ENCODE data around the gene DDRGK1.
"Not testable (repeated sequence)": the region's sequence is repeated elsewhere in the genome, so short reads cannot be mapped to it uniquely, and the experiment has no call there.

Gene DDRGK1

GRCh38 chr20:3223994-3224680 is 19.7 kb upstream of the DDRGK1 start:
- no peaks in the 10 kb centered on the region for H3K27me3 Mint-ChIP-seq (ENCODE audit: low read depth)
- no peaks in the 10 kb centered on the region for H3K9me3 Mint-ChIP-seq
- H3K4me1 Mint-ChIP-seq: peaks cover 20% of the 10 kb centered on the region
- H3K36me3 Mint-ChIP-seq (ENCODE audit: low read depth): peaks cover 17% of the 10 kb centered on the region
- no peak overlapping the region for H3K4me3 Mint-ChIP-seq
- no peak for TF ChIP-seq CTCF (IDR thresholded peaks at IDR 0.05; ENCODE audit: unreplicated experiment in 3 of 3)
- no peak overlapping the region for H3K27ac Mint-ChIP-seq

- TF ChIP-seq CTCF (IDR thresholded peaks at IDR 0.05; ENCODE audit: unreplicated experiment in 3 of 3): no peak
- peaks cover 17% of the 10 kb centered on the region for H3K36me3 Mint-ChIP-seq (ENCODE audit: low read depth)
- no peaks in the 10 kb centered on the region for H3K27me3 Mint-ChIP-seq (ENCODE audit: low read depth)
- H3K4me3 Mint-ChIP-seq: no peak overlapping the region
- peaks cover 20% of the 10 kb centered on the region for H3K4me1 Mint-ChIP-seq
- no peak overlapping the region for H3K27ac Mint-ChIP-seq
- H3K9me3 Mint-ChIP-seq: no peaks in the 10 kb centered on the region
These were observed 19.1 kb upstream of the DDRGK1 start for GRCh38 chr20:3223651-3223993.

- peaks cover 17% of the 10 kb centered on the region for H3K36me3 Mint-ChIP-seq (ENCODE audit: low read depth)
These were observed 18.4 kb upstream of the DDRGK1 start for GRCh38 chr20:3222635-3223600.

GRCh38 chr20:3221398-3222226 is 17.1 kb upstream of the DDRGK1 start:
- H3K4me3 Mint-ChIP-seq: no peak overlapping the region
- peaks cover 19% of the 10 kb centered on the region for H3K4me1 Mint-ChIP-seq
- no peaks in the 10 kb centered on the region for H3K27me3 Mint-ChIP-seq (ENCODE audit: low read depth)
- H3K9me3 Mint-ChIP-seq: no peaks in the 10 kb centered on the region
- peaks cover 17% of the 10 kb centered on the region for H3K36me3 Mint-ChIP-seq (ENCODE audit: low read depth)
- no peak overlapping the region for H3K27ac Mint-ChIP-seq
- TF ChIP-seq CTCF (IDR thresholded peaks at IDR 0.05; ENCODE audit: unreplicated experiment in 3 of 3): no peak

More at GRCh38 chr20:3222635-3223600, 18.4 kb upstream of the DDRGK1 start:
- H3K27ac Mint-ChIP-seq: peak overlapping the region in 1 of 3 experiments; percentile 51
- no peak for TF ChIP-seq CTCF (IDR thresholded peaks at IDR 0.05; ENCODE audit: unreplicated experiment in 3 of 3)
- no peaks in the 10 kb centered on the region for H3K9me3 Mint-ChIP-seq
- no peak overlapping the region for H3K4me3 Mint-ChIP-seq
- no peaks in the 10 kb centered on the region for H3K27me3 Mint-ChIP-seq (ENCODE audit: low read depth)
- H3K4me1 Mint-ChIP-seq: peaks cover 20% of the 10 kb centered on the region

- Mint-ChIP-seq H3K36me3 (ENCODE audit: low read depth) (peaks cover 22% of the 10 kb centered on the region), H3K27me3 (ENCODE audit: low read depth) (no peaks in the 10 kb centered on the region), H3K4me3 (no peak overlapping the region), H3K27ac (no peak overlapping the region), H3K4me1 (peaks cover 9% of the 10 kb centered on the region), H3K9me3 (no peaks in the 10 kb centered on the region)
- TF ChIP-seq CTCF (IDR thresholded peaks at IDR 0.05; ENCODE audit: unreplicated experiment in 3 of 3): peak; percentile 84 to 88 (median 85)
These were observed 14.0 kb upstream of the DDRGK1 start for GRCh38 chr20:3218307-3218988.

GRCh38 chr20:3215359-3215917 is 11.0 kb upstream of the DDRGK1 start:
- H3K4me1 Mint-ChIP-seq; H3K9me3 Mint-ChIP-seq; H3K27ac Mint-ChIP-seq; H3K27me3 Mint-ChIP-seq (ENCODE audit: low read depth); H3K4me3 Mint-ChIP-seq: not testable (repeated sequence)
- peaks cover 15% of the 10 kb centered on the region for H3K36me3 Mint-ChIP-seq (ENCODE audit: low read depth)
